Ascending aorta (tissue), 2 donors: ENCODE measurements around the gene MMP20. TPM values are rescaled to one million over a fixed set of nuclear protein-coding genes. Genes with fewer than 3 reads are reported as not detected.

Experiments used
- DNase-seq, 2 donors: peaks; one replicate each; pipeline ENCODE4 v3.0.0-alpha.2; 2019; ENCODE audit warnings: low spot score in 2 of 2
- H3K27ac ChIP-seq, 2 donors: fragments of 200-600 bp; sonication (generic); one replicate each; pipeline ENCODE4 v1.5.1; 2016 to 2017; ENCODE audit warnings: mild to moderate bottlenecking in 1 of 2
- H3K27me3 ChIP-seq: fragments of 200-600 bp; sonication (generic); one replicate; pipeline ENCODE4 v1.5.1; 2017
- H3K36me3 ChIP-seq, 2 donors: fragments of 200-600 bp; sonication (generic); one replicate each; pipeline ENCODE4 v1.5.1; 2016
- H3K4me1 ChIP-seq, 2 donors: fragments of 200-600 bp; sonication (generic); one replicate each; pipeline ENCODE4 v1.5.1; 2016 to 2017; ENCODE audit warnings: mild to moderate bottlenecking in 1 of 2
- H3K4me3 ChIP-seq, 2 donors: fragments of 200-600 bp; sonication (generic); one replicate each; pipeline ENCODE4 v1.5.1; 2016 to 2017; ENCODE audit warnings: mild to moderate bottlenecking in 1 of 2
- H3K9me3 ChIP-seq, 2 donors: fragments of 200-600 bp; sonication (generic); one replicate each; pipeline ENCODE4 v1.5.1; 2016
- intact Hi-C: fragments of 100-400 bp; cut with DNase I; formaldehyde crosslinking; loops from one replicate; pipeline ENCODE4 v1.15.1; 2023
- total RNA-seq: library from RNA; depleted of rRNA; stranded (reverse); fragments of >200 nt; gene quantifications from one replicate; pipeline ENCODE4 v1.1.0, GENCODE V29; 2016
- TF ChIP-seq, protein P1 (sequence below), 3 experiments: fragments of 200-600 bp in 2 of 3; fragments of 450-650 bp in 1 of 3; sonication (generic) in 2 of 3; IDR thresholded peaks; one replicate each; pipeline ENCODE4 v1.5.1; 2016 to 2019; ENCODE audit warnings: antibody characterized with exemption in 3 of 3, mild to moderate bottlenecking in 1 of 3, moderate library complexity in 1 of 3

The MMP20 gene, protein sequence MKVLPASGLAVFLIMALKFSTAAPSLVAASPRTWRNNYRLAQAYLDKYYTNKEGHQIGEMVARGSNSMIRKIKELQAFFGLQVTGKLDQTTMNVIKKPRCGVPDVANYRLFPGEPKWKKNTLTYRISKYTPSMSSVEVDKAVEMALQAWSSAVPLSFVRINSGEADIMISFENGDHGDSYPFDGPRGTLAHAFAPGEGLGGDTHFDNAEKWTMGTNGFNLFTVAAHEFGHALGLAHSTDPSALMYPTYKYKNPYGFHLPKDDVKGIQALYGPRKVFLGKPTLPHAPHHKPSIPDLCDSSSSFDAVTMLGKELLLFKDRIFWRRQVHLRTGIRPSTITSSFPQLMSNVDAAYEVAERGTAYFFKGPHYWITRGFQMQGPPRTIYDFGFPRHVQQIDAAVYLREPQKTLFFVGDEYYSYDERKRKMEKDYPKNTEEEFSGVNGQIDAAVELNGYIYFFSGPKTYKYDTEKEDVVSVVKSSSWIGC
- not detected for total RNA-seq

DNA sequence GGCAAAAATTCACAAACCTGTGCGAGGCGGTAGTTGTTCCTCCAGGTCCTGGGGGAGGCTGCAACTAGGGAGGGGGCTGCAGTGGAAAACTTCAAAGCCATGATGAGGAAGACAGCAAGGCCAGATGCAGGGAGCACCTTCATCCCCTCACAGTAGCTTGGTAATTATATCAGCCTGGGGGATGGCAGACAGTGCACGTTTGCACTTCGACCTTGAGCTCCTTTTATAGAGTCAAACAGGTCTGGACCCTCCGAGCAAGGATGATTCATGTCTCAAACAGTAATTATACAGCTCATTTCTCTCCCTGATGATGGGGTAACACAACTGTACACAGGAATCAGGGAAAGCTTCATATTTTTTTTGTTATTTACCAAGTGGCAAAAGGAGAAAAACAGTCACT lies at the start of gene MMP20:
Gene MMP20, minus strand, starts transcription at position 156 of the 400 bp plus-strand sequence. Its CDS starts 13 bp downstream, at position 143.
- Histone ChIP-seq H3K9me3 (no peaks in the 10 kb centered on the region), H3K4me3 (no peak within 1 kb of the TSS), H3K36me3 (no peaks in the 10 kb centered on the region), H3K27me3 (no peaks in the 10 kb centered on the region), H3K27ac (no peak within 1 kb of the TSS), H3K4me1 (peaks cover 0 to 2% of the 10 kb centered on the region in 2 donors)
- no peak for DNase-seq
- TF ChIP-seq, protein P1, sequence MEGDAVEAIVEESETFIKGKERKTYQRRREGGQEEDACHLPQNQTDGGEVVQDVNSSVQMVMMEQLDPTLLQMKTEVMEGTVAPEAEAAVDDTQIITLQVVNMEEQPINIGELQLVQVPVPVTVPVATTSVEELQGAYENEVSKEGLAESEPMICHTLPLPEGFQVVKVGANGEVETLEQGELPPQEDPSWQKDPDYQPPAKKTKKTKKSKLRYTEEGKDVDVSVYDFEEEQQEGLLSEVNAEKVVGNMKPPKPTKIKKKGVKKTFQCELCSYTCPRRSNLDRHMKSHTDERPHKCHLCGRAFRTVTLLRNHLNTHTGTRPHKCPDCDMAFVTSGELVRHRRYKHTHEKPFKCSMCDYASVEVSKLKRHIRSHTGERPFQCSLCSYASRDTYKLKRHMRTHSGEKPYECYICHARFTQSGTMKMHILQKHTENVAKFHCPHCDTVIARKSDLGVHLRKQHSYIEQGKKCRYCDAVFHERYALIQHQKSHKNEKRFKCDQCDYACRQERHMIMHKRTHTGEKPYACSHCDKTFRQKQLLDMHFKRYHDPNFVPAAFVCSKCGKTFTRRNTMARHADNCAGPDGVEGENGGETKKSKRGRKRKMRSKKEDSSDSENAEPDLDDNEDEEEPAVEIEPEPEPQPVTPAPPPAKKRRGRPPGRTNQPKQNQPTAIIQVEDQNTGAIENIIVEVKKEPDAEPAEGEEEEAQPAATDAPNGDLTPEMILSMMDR (IDR thresholded peaks at IDR 0.05), result no peak
- intact Hi-C loops, result no loop called here

DNA sequence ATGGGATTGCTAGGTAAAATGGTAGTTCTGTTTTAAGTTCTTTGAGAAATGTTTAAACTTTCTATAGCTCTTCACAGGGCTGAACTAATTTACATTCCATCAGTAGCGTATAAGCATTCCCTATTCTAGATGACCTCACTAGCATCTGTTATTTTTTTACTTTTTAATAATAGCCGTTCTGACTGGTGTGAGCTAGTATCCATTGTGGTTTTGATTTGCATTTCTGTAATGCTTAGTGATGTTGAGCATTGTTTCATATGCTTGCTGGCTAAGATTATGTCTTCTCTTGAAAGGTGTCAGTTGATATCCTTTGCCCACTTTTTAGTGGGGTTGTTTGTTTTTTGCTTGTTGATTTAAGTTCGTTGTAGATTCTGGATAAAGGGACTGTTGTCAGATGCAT lies 44.5 kb upstream of the MMP20 start:
- intact Hi-C loops, result loop anchor here (5.0 to 10.0 kb wide), 2 partner anchors 325 to 382 kb away; partner anchors contain the start of gene BIRC2
- Histone ChIP-seq H3K4me3 (no peak overlapping the region), H3K27ac (no peak overlapping the region), H3K27me3 (no peaks in the 10 kb centered on the region), H3K4me1 (no peaks in the 10 kb centered on the region), H3K36me3 (no peaks in the 10 kb centered on the region), H3K9me3 (no peaks in the 10 kb centered on the region)
- no peak for DNase-seq
- TF ChIP-seq, protein P1 (IDR thresholded peaks at IDR 0.05), result no peak

DNA sequence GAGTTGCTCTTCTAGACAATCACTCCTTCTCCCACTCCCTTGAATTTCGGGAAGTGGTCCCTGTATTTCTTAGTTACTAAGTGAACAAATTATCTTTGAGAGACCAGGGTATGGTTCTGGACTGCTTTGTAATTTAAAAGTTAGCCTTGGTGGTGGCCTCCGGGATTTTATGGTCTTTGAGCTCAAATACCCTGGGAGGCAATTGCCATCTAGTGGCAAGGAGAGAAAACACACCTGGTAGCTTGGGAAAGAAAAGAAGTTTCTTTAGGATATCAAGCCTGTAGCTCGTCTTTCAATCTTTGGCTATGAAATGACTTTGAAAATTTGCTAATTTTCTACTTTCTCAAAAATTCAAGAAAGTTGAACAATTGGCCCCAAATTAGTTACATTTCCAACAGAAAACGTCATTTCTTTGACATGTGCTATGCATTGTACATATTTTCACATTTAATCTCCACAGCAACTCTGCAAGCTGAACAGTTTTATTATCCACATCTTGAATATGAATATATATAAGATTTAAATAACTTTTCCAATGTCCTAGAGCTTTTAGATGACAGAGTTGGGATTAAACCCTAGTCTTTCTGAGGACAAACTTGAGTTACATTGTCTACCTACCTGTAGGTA lies 41.3 kb upstream of the MMP20 start:
- H3K4me1 ChIP-seq, result no peaks in the 10 kb centered on the region
- no peak overlapping the region for H3K27ac ChIP-seq
- no peaks in the 10 kb centered on the region for H3K9me3 ChIP-seq
- H3K4me3 ChIP-seq, result no peak overlapping the region
- H3K36me3 ChIP-seq, result no peaks in the 10 kb centered on the region
- intact Hi-C loops, result loop anchor here (5.0 to 10.0 kb wide), 2 partner anchors 322 to 379 kb away; partner anchors contain the start of gene BIRC2
- TF ChIP-seq, protein P1 (IDR thresholded peaks at IDR 0.05), result peak; percentile 47 to 68 (median 57)
- no peaks in the 10 kb centered on the region for H3K27me3 ChIP-seq
- DNase-seq, result no peak

DNA sequence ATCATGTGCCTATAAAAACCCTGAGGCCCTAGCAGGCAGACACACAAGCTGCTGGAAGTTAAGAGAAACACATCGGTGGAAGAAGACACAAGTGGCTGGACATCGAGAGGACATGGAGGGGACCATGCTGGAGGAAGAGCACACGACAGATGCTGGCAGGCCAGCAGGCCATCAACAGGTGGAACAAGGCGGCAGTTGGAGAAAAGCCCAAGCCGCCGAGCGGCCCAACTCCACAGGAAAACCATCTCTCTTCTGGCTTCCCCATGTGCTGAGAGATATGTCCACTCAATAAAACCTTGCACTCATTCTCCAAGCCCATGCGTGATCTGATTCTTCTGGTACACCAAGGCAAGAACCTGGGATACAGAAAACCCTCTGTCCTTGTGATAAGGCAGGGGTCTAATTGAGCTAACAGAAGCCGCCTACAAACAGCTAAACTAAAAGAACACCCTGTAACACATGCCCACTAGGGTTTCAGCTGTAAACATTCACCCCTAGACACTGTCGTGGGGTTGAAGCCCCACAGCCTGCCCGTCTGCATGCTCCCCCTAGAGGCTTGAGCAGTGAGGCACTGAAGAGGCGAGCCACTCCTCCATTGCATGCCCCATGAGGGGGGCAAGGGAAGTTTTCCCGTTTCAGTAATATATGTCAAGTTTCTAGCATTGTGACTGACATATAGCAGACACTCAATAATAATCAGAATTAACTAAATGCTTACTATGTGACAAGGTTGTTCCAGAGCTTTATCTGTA lies 39.0 kb upstream of the MMP20 start:
- TF ChIP-seq, protein P1 (IDR thresholded peaks at IDR 0.05), result no peak
- Histone ChIP-seq H3K4me1 (no peaks in the 10 kb centered on the region), H3K27me3 (no peaks in the 10 kb centered on the region), H3K27ac (no peak overlapping the region), H3K9me3 (no peaks in the 10 kb centered on the region), H3K36me3 (no peaks in the 10 kb centered on the region), H3K4me3 (no peak overlapping the region)
- intact Hi-C loops, result loop anchor here (10.0 kb wide), 1 partner anchor 319 kb away; the partner anchor contains the start of gene BIRC2
- DNase-seq, result no peak

DNA sequence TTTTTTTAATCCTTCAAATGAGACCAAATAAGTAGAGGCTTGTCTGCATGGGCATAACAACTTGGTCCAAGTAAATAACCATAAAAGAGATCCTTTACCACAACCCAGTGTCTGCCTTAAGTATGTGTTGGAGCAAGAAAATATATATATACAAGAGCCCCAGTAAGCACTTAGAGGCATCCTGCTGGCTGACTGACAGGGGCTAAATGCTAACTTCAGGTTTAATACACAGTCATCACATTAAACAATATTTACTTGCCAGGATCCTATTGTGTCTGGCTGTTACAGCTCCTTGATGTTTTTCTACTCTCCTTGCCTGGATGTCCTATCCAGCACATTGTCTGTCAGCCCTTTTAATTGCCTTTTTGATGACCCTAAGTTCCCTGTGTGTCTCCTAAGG lies 37.5 kb upstream of the MMP20 start:
- Histone ChIP-seq H3K27ac (no peak overlapping the region), H3K27me3 (no peaks in the 10 kb centered on the region), H3K4me3 (no peak overlapping the region), H3K9me3 (no peaks in the 10 kb centered on the region), H3K4me1 (no peaks in the 10 kb centered on the region), H3K36me3 (no peaks in the 10 kb centered on the region)
- no peak for DNase-seq
- TF ChIP-seq, protein P1 (IDR thresholded peaks at IDR 0.05), result no peak
- intact Hi-C loops, result loop anchor here (10.0 kb wide), 1 partner anchor 318 kb away; the partner anchor contains the start of gene BIRC2
